Astrocyte (in vitro differentiated cells and primary cell): ENCODE measurements around the gene CXCL14.

ENCODE experiments used
- CTCF ChIP-seq: IDR thresholded peaks from 2 replicates; pipeline ENCODE4 v1.5.1; 2011; ENCODE audit warnings: low read depth, mild to moderate bottlenecking, inconsistent platforms, low read length, moderate library complexity; ENCODE audit not compliant: insufficient read depth
- EZH2 ChIP-seq: IDR thresholded peaks from 2 replicates; pipeline ENCODE4 v1.6.1; 2012; ENCODE audit warnings: mild to moderate bottlenecking, low read length, inconsistent platforms; ENCODE audit not compliant: insufficient read depth

DNA sequence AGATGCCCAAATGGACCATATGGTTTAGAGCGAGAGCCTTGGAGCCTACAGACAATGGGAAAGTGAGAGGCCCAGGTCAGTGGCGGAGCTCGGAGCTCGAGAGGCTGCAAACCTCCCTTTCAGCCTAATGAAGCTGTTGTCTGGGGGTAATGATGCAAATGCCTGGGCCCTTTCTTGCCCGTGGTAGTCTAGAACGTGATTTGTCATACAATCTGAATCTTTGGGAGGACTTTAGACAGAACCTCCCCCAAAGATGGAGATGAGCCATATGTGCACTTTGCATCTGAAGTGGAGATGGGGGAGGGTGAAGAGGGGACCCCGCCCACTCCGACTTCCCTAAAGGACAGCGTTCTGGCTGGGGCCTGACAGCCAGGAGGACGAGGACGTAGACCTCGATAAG is 32.7 kb downstream of the CXCL14 start:
- TF ChIP-seq CTCF (no peak), EZH2 (peak; percentile 22)
